Activated CD8-positive, alpha-beta memory T cell treated with anti-CD3 and anti-CD28 coated beads, Interleukin-2, amount 50 U/mL, for 24 hours (primary cell): ENCODE data around the gene MSI2.
A peak's percentile ranks its signal among the peaks of the same experiment; 100 is the strongest.

Experiments
- DNase-seq: peaks from one replicate; pipeline ENCODE4 v3.0.0-alpha.2; 2020; ENCODE audit errors: extremely low read depth

The MSI2 gene

GRCh38 chr17:57662041-57662440 is 405.7 kb downstream of the MSI2 start:
- DNase-seq, result no peak

GRCh38 chr17:57662644-57663308 is 406.5 kb downstream of the MSI2 start:
- no peak for DNase-seq

DNA sequence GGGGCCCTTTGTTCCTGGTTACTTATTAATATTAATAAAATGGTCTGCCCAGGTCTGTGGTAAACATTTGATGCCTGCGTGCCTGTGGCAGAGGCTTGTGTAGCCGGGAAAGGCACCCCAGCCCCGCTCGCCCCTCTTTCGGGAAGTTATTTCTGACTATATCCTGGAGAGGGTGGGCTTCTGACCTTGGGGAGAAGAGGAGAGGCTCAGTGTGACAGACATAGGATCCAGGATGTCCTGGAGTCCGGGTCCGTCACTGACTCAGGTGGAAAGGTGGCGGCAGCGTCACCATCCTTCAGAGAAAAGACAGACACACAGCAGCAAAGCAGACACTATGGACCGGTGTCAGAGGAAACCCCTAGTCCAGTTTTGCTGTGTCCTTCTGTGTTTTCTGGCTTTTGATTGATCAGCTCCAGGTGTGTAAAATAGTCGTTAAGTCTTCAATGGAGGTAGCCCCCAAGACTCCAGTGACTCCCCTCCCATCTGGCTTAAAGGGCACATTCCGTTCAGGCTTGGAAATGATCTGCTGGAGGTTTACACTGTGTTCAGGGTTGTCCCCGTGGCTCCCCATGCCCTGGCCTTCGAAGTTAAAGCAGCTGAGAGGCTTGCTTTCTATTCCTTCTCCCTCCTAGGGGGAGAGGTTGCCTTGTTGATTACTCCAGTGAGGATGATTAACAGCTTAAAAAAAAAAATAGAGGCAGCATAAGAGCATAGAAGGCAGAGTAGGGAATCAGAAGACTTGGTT is 407.2 kb downstream of the MSI2 start:
- DNase-seq, result no peak

DNA sequence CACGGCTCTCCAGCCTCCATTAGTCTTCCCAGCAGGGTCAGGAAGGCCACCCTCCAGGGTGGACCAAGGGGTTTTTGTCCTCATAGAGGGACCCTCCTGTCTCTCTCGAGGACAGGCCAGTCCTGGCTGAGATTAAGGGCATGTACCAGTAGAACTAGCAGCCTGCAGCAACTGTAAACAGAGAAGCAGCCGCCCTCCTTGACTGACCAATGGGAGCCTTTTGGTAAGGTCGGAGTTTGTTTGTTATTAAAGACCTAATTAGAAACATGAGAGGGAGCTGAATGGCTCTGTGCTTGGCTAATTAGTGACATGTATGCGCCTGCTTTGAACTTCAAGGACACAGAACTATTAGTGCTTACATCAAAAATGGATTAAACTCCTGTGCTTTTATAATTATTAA is 408.8 kb downstream of the MSI2 start:
- DNase-seq, result no peak

GRCh38 chr17:57665696-57666095 is 409.4 kb downstream of the MSI2 start:
- DNase-seq, result no peak

DNA sequence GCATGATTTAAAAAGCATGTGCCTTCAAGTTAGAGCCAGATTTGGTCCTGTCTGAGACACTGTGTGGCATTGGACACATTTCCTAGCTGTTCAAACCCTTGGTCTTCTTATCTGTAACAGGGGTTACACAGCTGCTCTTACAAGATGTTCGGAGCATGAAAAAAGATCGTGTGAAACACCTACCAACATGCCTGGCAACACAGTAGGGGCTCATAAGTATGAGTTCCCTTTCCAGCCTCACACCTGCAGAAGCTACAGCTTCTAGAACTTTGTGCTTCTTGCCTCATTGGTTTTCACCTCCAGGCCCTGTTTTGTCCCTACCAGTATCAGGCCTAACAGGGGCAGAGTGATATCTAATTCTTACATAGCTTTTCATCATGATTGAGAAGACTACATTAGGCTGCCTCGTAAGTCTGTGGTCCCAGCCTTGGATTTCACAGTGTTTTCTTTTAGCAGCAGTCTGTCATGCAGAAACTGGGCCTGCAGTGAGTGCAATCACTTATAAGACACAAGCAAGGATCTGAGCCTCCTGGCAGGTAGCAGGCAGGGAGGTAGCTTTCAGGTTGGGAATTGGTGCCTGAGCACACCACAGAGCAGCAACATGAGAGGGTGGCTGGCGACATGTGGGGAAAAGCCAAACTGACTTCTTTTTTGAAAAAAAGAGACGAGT is 410.0 kb downstream of the MSI2 start:
- no peak for DNase-seq

DNA sequence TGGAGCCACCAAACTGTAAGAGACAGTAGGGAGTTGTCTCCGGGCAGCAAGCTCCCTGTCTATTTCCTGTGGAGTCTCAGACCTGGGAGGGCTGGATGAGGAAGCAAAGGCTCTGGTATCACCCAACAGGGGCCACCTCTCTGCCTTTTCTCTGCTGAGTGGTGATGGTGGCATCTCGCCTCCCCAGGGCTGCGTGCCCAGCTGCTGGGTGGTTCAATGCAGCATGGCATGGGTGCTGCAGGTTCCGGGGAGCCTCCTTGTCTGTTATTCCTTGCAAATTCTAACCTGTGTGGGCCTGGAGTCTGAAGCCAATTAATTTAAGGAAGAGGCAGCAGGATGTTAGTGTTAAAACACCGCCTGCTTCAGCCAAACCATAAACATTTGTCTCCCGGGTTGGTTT is 410.6 kb downstream of the MSI2 start:
- DNase-seq, result no peak

DNA sequence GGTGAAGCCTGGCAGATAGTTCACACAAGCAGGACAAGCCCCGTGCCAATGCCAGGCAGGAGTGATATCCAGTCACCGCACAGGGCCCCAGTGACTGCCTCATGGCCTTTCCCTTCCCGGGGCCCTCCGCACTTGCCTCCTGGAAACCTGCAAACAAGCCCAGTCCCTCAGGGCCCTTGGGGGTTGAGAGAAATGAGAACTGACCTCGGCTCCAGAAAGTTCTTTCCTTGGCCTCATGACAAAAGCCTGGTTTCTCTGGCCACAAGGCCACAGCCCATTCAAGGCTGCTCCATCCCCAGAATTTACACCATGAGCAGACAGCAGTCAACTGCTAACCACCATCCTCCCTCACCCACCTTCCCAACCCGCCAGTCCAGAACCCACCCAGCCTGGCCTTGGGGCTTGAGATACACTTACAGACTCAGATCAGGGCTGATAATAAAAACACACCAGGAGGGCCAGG is 411.2 kb downstream of the MSI2 start:
- no peak for DNase-seq

GRCh38 chr17:57668332-57668731 is 412.0 kb downstream of the MSI2 start:
- DNase-seq, result no peak

DNA sequence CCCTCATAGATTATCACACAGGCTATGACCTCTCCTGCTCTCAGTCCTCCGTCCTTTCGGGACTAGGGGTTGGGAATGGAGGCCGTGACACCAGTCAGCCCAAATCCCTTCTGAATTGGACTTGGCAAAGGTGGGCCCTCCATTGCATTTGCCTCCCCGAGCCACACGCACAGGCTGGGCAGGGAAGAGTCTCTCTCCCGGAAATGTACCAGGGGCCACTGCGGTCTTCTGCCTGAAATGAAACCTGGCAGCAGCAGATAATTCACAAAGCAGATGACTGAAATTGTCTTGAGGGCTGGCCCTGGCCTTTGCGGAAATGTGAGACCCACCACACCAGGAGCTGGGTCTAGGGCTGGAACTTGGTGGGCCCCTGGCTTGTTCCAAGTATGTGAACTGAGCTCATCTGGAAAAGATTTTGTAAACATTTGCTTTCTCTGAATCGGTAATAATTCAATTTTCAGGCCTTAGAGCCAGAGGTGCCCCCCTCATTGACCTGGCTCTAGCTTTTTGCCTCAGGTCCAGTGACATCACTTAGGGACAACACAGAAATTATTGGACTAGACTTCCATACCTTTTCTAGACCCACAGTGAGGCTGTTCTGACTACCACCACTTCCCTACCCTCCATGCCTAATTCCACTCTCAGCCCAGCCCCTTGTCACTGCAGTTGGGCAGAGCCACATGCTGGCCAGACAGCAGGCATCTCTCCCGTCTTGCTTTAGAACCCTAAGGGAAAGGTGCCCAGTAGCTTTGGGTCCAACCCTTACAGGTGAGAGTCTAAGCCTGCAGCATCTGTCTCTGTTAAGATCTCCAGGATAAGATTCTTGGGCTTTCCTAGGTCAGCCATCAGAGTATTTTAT is 413.6 kb downstream of the MSI2 start:
- no peak for DNase-seq

- no peak for DNase-seq
Observed at GRCh38 chr17:57670769-57671569, 414.6 kb downstream of the MSI2 start.

GRCh38 chr17:57671667-57672632 is 415.6 kb downstream of the MSI2 start:
- peak; percentile 46 for DNase-seq

- no peak for DNase-seq
Observed at GRCh38 chr17:57672971-57673370, 416.6 kb downstream of the MSI2 start.

DNA sequence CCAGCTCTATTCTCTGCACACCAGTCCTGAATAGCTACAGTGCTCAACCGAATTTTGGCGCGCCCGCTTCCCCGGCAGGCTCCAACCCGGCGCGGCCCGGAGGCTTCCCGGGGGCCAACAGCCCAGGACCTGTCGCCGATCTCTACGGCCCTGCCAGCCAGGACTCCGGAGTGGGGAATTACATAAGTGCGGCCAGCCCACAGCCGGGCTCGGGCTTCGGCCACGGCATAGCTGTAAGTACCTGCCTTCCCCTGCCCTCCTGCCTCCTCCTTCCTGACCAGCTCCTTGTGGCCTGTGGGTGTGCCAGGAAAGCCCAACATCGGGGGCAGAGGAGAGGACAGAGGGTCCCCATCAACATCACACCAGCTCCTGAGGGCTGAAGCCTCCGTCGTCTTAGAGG is 418.6 kb downstream of the MSI2 start:
- no peak for DNase-seq

- DNase-seq, result no peak
Observed at GRCh38 chr17:57675427-57676387, 419.4 kb downstream of the MSI2 start.

DNA sequence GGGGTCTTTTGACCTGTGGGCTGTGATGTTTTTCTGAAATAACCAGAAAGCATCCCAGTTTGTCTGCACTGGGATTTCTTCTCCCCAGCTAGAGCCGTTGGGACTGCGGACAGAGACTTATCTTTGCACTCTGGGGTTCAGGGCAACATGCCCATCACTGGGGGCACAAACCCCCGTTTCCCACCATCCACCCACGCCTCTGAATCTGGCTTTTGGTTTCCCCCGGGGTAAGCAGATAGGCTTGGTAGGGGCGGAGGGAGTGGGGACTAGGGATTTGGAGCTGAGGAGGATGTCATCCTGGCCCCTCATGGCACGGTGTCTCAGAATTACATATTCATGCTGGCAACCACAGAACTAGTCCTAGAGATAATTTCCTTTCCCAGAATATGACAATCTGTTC is 420.2 kb downstream of the MSI2 start:
- no peak for DNase-seq

DNA sequence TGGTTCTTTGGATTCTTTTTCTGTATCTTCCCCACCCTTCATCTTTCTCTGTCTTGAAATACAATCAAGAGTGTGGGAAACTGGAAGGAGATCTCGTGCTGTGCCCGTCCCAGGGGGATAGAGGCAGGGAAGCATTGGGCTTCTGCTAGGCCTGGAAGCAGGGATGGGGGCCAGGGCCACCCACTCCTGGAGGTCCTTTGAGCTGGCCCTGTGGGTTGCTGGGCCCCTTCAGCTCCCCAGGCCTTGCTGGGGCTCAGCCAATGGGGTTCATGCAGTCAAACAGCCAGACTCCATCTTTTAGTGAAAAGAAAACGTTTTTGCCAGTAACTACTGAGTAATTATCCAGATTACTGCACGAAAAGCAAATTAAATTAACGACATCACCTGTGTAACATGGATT is 421.0 kb downstream of the MSI2 start:
- no peak for DNase-seq

DNA sequence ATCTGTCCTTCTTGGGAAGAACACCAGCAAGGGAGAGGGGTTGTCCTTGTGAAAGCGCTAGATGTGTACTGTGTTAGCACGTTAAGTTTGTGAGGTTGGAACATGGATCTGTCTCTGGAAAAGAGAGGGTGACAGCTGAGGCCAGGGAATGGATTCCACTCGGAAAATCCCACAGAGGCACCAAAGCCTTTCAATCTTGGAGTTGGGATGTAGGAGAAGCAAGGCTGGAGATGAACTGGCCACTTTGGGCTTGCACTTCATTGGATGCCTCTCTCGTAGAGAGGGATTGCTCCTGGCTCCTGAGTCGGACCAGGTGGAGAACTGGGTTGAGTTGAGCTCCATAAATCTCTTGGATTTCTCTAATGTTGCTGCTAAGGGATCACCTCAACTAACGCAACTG is 421.5 kb downstream of the MSI2 start:
- no peak for DNase-seq

DNA sequence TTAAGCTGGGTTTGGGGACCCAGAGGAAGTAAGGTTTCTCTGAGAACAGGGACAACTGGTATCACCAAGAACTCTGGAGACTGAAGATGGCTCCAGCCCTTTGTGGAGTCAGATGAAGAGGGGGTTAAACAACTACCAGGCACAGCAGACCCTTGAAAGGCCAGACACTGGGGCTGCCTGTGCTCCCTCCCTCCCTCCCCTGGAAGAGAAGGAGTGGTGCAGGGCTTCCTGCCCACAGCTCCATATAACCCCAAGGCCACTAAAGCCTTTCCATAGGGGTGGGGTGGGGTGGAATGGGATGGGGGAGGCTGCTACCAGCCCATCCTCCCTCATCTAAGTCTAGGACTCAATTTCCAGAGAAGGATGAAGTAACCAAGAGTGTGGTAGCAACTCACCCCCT is 422.1 kb downstream of the MSI2 start:
- DNase-seq, result no peak
